K562 (cell line): ENCODE measurements around the gene ZNHIT1. TPM values are rescaled to one million over a fixed set of nuclear protein-coding genes. Genes with fewer than 3 reads are reported as not detected.

Experiments
- BCOR ChIP-seq: fragments of 450-650 bp; IDR thresholded peaks from 2 replicates; pipeline ENCODE4 v1.6.1; 2016
- CAMTA2 ChIP-seq: fragments of 250-450 bp; sonication (Bioruptor Pico); conservative IDR thresholded peaks from 2 replicates; pipeline ENCODE4 v1.5.1; 2022
- EHMT2 ChIP-seq: fragments of 450-650 bp; IDR thresholded peaks from 2 replicates; pipeline ENCODE4 v1.6.1; 2018; ENCODE audit warnings: antibody characterized with exemption
- FIP1L1 ChIP-seq: fragments of 200-400 bp; formaldehyde crosslinking; IDR thresholded peaks from 2 replicates; pipeline ENCODE4 v1.6.1; 2018; ENCODE audit warnings: mild to moderate bottlenecking, low read depth, low read length; ENCODE audit not compliant: poor library complexity, severe bottlenecking
- FOXJ2 ChIP-seq: fragments of 200-800 bp; sonication (Bioruptor generic); IDR thresholded peaks from 2 replicates; pipeline ENCODE4 v1.6.1; 2016; ENCODE audit warnings: missing genetic modification characterization, missing compliant biosample characterization
- MTA3 ChIP-seq: fragments of 450-650 bp; formaldehyde crosslinking; IDR thresholded peaks from 2 replicates; pipeline ENCODE4 v1.6.1; 2017; ENCODE audit warnings: mild to moderate bottlenecking, borderline replicate concordance
- PCBP2 ChIP-seq: fragments of 200-400 bp; formaldehyde crosslinking; IDR thresholded peaks from 2 replicates; pipeline ENCODE4 v1.6.1; 2018; ENCODE audit warnings: low read length, low read depth, mild to moderate bottlenecking, moderate library complexity; ENCODE audit not compliant: poor library complexity, severe bottlenecking
- PPARD ChIP-seq: fragments of 250-450 bp; sonication (Bioruptor Pico); IDR thresholded peaks from 2 replicates; pipeline ENCODE4 v1.8.0; 2022; ENCODE audit warnings: inconsistent platforms, mild to moderate bottlenecking, moderate library complexity
- SPI1 ChIP-seq: IDR thresholded peaks from 2 replicates; pipeline ENCODE4 v1.6.1; 2011; ENCODE audit warnings: low read depth, low read length, control low read depth, borderline replicate concordance
- TOE1 ChIP-seq, 2 experiments: fragments of 450-650 bp in 1 of 2; sonication (generic) in 1 of 2; formaldehyde crosslinking in 1 of 2; IDR thresholded peaks; 2 replicates each; pipeline versions ENCODE4 v1.7.1 to v1.8.0; 2016 to 2022; ENCODE audit warnings: borderline replicate concordance in 2 of 2, mild to moderate bottlenecking in 2 of 2, antibody characterized with exemption in 1 of 2, inconsistent platforms in 1 of 2, low read depth in 1 of 2, missing genetic modification reagents in 1 of 2, moderate library complexity in 1 of 2
- ZNF695 ChIP-seq: fragments of 450-650 bp; formaldehyde crosslinking; IDR thresholded peaks from 2 replicates; pipeline ENCODE4 v1.4.0; 2020; ENCODE audit warnings: mild to moderate bottlenecking, moderate library complexity
- polyA plus RNA-seq, 8 experiments: library from polyadenylated mRNA; depleted of rRNA in 4 of 8; stranded (reverse) in 5 of 8; unstranded in 3 of 8; fragments of >200 nt; fragmentation: Nextera tagmentation in 2 of 8; fragmentation: Illumina TruSeq in 1 of 8; extraction: Ambion mirVana in 2 of 8; extraction: Trizol in 1 of 8; gene quantifications; 2 replicates each; pipeline versions ENCODE4 v1.2.1 to v1.2.3, GENCODE V29; 2011 to 2014; ENCODE audit warnings: inconsistent platforms in 1 of 8, missing spikeins in 1 of 8
- total RNA-seq, 7 experiments: library from RNA; depleted of rRNA in 6 of 7; stranded (reverse); fragments of >200 nt in 6 of 7; fragmentation: Illumina TruSeq in 2 of 7; extraction: Trizol in 2 of 7; gene quantifications; 2 replicates each; pipeline versions ENCODE4 v1.2.1 to v1.2.3, GENCODE V29; 2011 to 2021; ENCODE audit warnings: low replicate concordance in 1 of 7
- TF ChIP-seq, protein P1 (sequence below): sonication (generic); formaldehyde crosslinking; IDR thresholded peaks from 2 replicates; pipeline ENCODE4 v1.4.0; 2020; ENCODE audit warnings: mild to moderate bottlenecking, missing genetic modification reagents
- TF ChIP-seq, protein P2 (sequence below): fragments of 450-650 bp; IDR thresholded peaks from 2 replicates; pipeline ENCODE4 v1.6.1; 2016; ENCODE audit warnings: missing biosample characterization, missing genetic modification characterization
- TF ChIP-seq, protein P3 (sequence below): fragments of 450-650 bp; IDR thresholded peaks from 2 replicates; pipeline ENCODE4 v1.6.1; 2014; ENCODE audit warnings: low read depth, mild to moderate bottlenecking, moderate library complexity, borderline replicate concordance
- TF ChIP-seq, protein P4 (sequence below): fragments of 450-650 bp; IDR thresholded peaks from 2 replicates; pipeline ENCODE4 v1.7.1; 2018; ENCODE audit warnings: mild to moderate bottlenecking, low read depth; ENCODE audit not compliant: partially characterized antibody
- TF ChIP-seq, protein P5 (sequence below): fragments of 450-650 bp; formaldehyde crosslinking; IDR thresholded peaks from 2 replicates; pipeline ENCODE4 v1.4.0; 2022; ENCODE audit warnings: missing genetic modification characterization

The ZNHIT1 gene
- total and polyA plus RNA-seq, 9 of the 15 experiments (the other 6 are each of a cell fraction or from before 2014, with no cell fraction given), result 6.4 to 162 (median 70.1) TPM

DNA sequence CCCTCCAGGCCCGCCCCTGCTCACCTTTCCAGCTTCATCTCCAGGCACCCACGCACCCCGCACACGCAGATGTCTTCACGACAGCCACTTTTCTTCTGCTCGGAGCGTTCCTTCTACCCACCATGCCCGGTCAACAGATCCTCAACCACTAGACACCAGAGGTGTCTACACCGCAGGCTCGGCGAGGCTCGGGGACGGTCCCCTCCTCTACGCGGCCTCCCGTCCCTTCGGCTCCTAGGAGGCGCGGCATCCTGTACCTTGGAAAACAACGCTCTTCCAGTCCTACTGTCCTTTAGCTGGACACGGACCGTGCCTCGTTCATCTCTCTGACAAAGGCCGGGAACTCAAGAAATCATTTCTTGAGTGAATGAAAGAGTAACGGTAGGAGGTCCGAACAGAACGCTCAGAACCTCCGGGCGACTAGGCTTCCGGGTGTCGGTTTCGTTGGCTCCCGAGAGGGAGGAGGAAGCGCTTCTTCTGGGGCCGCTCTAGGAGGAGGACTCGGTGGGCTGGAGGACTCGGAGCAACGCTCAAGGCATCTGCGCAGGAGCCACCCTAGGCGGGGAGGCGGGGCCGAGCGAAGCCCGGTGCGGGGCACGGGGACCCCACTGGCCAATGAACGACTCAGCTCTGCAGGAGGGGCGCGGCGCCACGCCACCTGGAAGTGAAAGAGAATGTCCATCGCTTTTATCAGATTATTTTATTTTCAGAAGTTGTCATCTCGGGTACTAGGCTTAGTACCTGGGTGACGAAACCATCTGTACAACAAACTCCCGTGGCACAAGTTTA, 34.1 kb downstream of the ZNHIT1 start (continued):
- TF ChIP-seq EHMT2, result no peak
- TF ChIP-seq SPI1, result peak; percentile 61
- TF ChIP-seq, protein P1, sequence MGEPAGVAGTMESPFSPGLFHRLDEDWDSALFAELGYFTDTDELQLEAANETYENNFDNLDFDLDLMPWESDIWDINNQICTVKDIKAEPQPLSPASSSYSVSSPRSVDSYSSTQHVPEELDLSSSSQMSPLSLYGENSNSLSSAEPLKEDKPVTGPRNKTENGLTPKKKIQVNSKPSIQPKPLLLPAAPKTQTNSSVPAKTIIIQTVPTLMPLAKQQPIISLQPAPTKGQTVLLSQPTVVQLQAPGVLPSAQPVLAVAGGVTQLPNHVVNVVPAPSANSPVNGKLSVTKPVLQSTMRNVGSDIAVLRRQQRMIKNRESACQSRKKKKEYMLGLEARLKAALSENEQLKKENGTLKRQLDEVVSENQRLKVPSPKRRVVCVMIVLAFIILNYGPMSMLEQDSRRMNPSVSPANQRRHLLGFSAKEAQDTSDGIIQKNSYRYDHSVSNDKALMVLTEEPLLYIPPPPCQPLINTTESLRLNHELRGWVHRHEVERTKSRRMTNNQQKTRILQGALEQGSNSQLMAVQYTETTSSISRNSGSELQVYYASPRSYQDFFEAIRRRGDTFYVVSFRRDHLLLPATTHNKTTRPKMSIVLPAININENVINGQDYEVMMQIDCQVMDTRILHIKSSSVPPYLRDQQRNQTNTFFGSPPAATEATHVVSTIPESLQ, result no peak; the same call in 1 of the 2 replicates
- no peak for TF ChIP-seq FOXJ2 (tag)
- TF ChIP-seq TOE1 (IDR thresholded peaks at IDR 0.05; ENCODE audit: borderline replicate concordance), result no peak
- 0 out of 2 replicates have a peak, but pooled peaks have one; percentile 28 for TF ChIP-seq TOE1 (CRISPR knock-in tag; IDR thresholded peaks at IDR 0.05; ENCODE audit: borderline replicate concordance, low read depth)
- TF ChIP-seq, protein P2, sequence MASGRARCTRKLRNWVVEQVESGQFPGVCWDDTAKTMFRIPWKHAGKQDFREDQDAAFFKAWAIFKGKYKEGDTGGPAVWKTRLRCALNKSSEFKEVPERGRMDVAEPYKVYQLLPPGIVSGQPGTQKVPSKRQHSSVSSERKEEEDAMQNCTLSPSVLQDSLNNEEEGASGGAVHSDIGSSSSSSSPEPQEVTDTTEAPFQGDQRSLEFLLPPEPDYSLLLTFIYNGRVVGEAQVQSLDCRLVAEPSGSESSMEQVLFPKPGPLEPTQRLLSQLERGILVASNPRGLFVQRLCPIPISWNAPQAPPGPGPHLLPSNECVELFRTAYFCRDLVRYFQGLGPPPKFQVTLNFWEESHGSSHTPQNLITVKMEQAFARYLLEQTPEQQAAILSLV (tag), result no peak
- TF ChIP-seq CAMTA2 (CRISPR knock-in tag), result no peak
- TF ChIP-seq, protein P3, sequence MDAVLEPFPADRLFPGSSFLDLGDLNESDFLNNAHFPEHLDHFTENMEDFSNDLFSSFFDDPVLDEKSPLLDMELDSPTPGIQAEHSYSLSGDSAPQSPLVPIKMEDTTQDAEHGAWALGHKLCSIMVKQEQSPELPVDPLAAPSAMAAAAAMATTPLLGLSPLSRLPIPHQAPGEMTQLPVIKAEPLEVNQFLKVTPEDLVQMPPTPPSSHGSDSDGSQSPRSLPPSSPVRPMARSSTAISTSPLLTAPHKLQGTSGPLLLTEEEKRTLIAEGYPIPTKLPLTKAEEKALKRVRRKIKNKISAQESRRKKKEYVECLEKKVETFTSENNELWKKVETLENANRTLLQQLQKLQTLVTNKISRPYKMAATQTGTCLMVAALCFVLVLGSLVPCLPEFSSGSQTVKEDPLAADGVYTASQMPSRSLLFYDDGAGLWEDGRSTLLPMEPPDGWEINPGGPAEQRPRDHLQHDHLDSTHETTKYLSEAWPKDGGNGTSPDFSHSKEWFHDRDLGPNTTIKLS, result peak; percentile 90
- TF ChIP-seq, protein P4, sequence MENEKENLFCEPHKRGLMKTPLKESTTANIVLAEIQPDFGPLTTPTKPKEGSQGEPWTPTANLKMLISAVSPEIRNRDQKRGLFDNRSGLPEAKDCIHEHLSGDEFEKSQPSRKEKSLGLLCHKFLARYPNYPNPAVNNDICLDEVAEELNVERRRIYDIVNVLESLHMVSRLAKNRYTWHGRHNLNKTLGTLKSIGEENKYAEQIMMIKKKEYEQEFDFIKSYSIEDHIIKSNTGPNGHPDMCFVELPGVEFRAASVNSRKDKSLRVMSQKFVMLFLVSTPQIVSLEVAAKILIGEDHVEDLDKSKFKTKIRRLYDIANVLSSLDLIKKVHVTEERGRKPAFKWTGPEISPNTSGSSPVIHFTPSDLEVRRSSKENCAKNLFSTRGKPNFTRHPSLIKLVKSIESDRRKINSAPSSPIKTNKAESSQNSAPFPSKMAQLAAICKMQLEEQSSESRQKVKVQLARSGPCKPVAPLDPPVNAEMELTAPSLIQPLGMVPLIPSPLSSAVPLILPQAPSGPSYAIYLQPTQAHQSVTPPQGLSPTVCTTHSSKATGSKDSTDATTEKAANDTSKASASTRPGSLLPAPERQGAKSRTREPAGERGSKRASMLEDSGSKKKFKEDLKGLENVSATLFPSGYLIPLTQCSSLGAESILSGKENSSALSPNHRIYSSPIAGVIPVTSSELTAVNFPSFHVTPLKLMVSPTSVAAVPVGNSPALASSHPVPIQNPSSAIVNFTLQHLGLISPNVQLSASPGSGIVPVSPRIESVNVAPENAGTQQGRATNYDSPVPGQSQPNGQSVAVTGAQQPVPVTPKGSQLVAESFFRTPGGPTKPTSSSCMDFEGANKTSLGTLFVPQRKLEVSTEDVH, result peak; percentile 88
- peak; percentile 35 for TF ChIP-seq FIP1L1
- no peak for TF ChIP-seq ZNF695
- no peak for TF ChIP-seq BCOR
- peak; percentile 65; the same call in 1 of the 2 replicates for TF ChIP-seq MTA3
- no peak for TF ChIP-seq PCBP2
- TF ChIP-seq PPARD (CRISPR knock-in tag), result no peak
- TF ChIP-seq, protein P5, sequence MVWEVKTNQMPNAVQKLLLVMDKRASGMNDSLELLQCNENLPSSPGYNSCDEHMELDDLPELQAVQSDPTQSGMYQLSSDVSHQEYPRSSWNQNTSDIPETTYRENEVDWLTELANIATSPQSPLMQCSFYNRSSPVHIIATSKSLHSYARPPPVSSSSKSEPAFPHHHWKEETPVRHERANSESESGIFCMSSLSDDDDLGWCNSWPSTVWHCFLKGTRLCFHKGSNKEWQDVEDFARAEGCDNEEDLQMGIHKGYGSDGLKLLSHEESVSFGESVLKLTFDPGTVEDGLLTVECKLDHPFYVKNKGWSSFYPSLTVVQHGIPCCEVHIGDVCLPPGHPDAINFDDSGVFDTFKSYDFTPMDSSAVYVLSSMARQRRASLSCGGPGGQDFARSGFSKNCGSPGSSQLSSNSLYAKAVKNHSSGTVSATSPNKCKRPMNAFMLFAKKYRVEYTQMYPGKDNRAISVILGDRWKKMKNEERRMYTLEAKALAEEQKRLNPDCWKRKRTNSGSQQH (CRISPR knock-in tag), result no peak
